ENCODE results near the gene ZNF346. TPM values are rescaled to one million over a fixed set of nuclear protein-coding genes. Genes with fewer than 3 reads are reported as not detected.

The ZNF346 gene
- total RNA-seq, 1 experiment from 2014 or later = 18.4 TPM

GRCh38 chr5:177092178-177093081, 69.9 kb downstream of the ZNF346 start (continued):
- no peak for TF ChIP-seq RELA (CRISPR knock-in tag; IDR thresholded peaks at IDR 0.05; ENCODE audit: borderline replicate concordance)
- TF ChIP-seq MLX (CRISPR knock-in tag; IDR thresholded peaks at IDR 0.05) = no peak
- no peak for TF ChIP-seq ZNF512 (CRISPR knock-in tag; IDR thresholded peaks at IDR 0.05; ENCODE audit: borderline replicate concordance)
- TF ChIP-seq GABPB1 (CRISPR knock-in tag; IDR thresholded peaks at IDR 0.05) = no peak
- TF ChIP-seq ELF4 (CRISPR knock-in tag; IDR thresholded peaks at IDR 0.05; ENCODE audit: low read depth) = no peak
- no peak for TF ChIP-seq OVOL2 (CRISPR knock-in tag; IDR thresholded peaks at IDR 0.05; ENCODE audit: borderline replicate concordance)
- TF ChIP-seq ZNF232 (CRISPR knock-in tag; IDR thresholded peaks at IDR 0.05) = no peak
- TF ChIP-seq ARID4B (CRISPR knock-in tag; IDR thresholded peaks at IDR 0.05; ENCODE audit: borderline replicate concordance) = no peak

- Mint-ChIP-seq H3K4me1 (peaks cover 11% of the 10 kb centered on the region), H3K36me3 (peaks cover 29% of the 10 kb centered on the region), H3K9me3 (no peaks in the 10 kb centered on the region), H3K4me3 (no peak overlapping the region), H3K27me3 (ENCODE audit: low read depth) (no peaks in the 10 kb centered on the region), H3K27ac (no peak overlapping the region)
- ChIA-PET CTCF (no interaction called here), POLR2A (no interaction called here)
- DNase-seq (ENCODE audit: low spot score) (no peak), ATAC-seq (no peak)
- TF ChIP-seq ZMAT4 (CRISPR knock-in tag; IDR thresholded peaks at IDR 0.05) (no peak), MAX (CRISPR knock-in tag; IDR thresholded peaks at IDR 0.05) (no peak), CDX4 (CRISPR knock-in tag; IDR thresholded peaks at IDR 0.05; ENCODE audit: borderline replicate concordance) (no peak), AR (CRISPR knock-in tag; IDR thresholded peaks at IDR 0.05) (no peak), FOXP1 (CRISPR knock-in tag; IDR thresholded peaks at IDR 0.05; ENCODE audit: borderline replicate concordance) (no peak), NR2C2 (CRISPR knock-in tag; IDR thresholded peaks at IDR 0.05) (no peak), IRF1 (CRISPR knock-in tag; IDR thresholded peaks at IDR 0.05) (no peak), JUN (CRISPR knock-in tag; IDR thresholded peaks at IDR 0.05) (no peak), ARID4B (CRISPR knock-in tag; IDR thresholded peaks at IDR 0.05; ENCODE audit: borderline replicate concordance) (no peak), ZNF396 (CRISPR knock-in tag; IDR thresholded peaks at IDR 0.05; ENCODE audit: borderline replicate concordance) (no peak)
Observed at GRCh38 chr5:177093082-177093712, 70.7 kb downstream of the ZNF346 start.

All from WTC11 (cell line).